ENCODE data around the gene SDC1. TPM values are rescaled to one million over a fixed set of nuclear protein-coding genes. Genes with fewer than 3 reads are reported as not detected.
A peak's percentile ranks its signal among the peaks of the same experiment; 100 is the strongest.

SDC1 gene
- total RNA-seq, 3 donors from 2014 or later: 65.3 to 170 (median 162) TPM

DNA sequence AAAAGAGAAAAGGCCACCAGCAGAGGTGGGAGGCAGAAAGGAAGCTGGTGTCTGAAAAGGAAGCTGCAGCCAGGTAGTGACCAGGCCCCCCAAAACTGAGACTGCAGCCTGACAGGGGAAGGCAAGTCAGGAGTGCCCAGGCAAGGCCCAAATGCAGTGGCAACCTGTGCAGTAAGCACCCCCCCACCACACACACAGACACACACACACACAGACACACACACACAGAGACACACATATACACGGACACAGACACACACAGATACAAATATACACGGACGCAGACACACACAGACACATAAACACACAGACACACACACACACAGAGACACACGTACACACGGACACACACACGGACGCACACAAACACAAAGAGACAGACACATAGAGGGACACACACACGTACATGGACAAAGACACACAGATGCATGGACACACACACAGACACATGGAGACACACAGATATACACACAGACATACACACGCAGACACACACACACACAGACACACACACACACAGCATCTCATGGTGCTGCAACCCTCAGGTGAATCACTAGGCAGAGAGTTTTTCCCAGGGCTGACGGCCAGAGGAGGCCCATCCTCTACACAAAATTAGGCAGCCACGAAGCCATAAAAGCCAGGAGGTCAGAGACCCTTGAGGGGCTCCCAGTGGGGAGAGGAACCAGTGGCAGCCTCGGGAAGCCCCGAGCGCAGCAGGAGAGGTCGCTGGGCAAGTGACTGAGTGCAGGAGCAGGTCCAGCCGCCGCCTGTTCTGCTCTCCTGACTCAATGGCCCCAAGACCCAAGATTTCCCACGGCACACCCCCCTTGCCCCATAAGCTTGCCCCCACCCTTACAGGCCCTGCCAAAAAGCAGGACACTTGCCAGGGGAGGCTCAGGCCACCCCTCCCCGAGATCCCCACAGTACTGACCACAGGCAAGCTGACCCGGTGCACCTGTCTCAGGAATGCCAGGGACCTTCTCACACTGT is 6.3 kb downstream of the SDC1 start:
- DNase-seq: peak in 2 of 3 donors; percentile 14 to 43
- ATAC-seq: no peak
- TF ChIP-seq, protein P1, sequence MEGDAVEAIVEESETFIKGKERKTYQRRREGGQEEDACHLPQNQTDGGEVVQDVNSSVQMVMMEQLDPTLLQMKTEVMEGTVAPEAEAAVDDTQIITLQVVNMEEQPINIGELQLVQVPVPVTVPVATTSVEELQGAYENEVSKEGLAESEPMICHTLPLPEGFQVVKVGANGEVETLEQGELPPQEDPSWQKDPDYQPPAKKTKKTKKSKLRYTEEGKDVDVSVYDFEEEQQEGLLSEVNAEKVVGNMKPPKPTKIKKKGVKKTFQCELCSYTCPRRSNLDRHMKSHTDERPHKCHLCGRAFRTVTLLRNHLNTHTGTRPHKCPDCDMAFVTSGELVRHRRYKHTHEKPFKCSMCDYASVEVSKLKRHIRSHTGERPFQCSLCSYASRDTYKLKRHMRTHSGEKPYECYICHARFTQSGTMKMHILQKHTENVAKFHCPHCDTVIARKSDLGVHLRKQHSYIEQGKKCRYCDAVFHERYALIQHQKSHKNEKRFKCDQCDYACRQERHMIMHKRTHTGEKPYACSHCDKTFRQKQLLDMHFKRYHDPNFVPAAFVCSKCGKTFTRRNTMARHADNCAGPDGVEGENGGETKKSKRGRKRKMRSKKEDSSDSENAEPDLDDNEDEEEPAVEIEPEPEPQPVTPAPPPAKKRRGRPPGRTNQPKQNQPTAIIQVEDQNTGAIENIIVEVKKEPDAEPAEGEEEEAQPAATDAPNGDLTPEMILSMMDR (IDR thresholded peaks at IDR 0.05): no peak
- Histone ChIP-seq H3K4me1 (ENCODE audit: low read depth) (peaks cover 50% of the 10 kb centered on the region), H3K9me3 (no peaks in the 10 kb centered on the region), H3K36me3 (ENCODE audit: low read depth) (no peaks in the 10 kb centered on the region), H3K4me3 (no peak overlapping the region)
- intact Hi-C loops (cut with DNase I, micrococcal nuclease): no loop called here

DNA sequence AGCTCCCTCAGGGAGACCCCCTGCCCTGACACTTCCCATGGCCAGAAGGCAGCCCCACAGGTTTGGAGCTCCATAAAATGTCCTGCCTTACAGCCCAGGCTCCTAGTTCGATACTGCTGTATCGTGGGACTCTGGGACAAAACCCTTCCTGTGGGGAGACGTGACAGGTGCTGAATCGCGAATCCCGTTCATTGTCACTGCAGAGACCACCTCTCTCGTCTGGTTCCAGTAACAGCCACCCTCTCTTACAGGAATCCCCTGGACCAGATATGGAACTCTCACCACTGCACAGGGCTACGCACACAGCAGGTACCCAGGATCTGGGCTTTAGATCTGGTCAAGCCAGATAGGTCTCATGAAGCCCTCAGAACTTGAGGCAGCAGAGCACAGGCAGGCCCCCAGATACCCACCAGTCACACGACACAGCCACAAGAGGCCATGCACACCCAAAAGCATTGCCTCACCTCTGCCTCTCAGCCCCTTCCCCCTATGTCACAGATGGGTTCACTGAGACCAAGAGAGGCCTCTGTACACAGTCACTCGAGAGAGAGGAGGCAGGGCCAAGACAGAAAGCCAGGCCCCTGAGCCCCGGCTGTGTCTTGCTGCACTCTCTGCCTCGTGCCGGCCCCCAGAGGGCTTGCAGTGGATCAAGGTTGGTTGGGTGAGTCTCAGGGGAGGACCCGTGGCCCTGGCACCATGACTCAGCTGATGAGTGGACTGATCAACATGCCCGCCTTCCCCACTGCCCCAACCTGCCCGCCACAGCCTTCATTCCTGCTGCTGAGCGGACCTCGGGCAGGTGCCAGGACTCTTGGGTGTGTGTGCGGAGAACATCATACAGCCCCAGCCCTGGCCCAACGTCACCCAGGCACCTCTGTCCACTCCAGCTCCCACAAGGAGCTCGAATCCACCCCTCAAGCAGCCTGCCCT is 7.6 kb downstream of the SDC1 start:
- ATAC-seq: no peak
- Histone ChIP-seq H3K9me3 (no peaks in the 10 kb centered on the region), H3K4me1 (ENCODE audit: low read depth) (peaks cover 42% of the 10 kb centered on the region), H3K4me3 (no peak overlapping the region), H3K36me3 (ENCODE audit: low read depth) (no peaks in the 10 kb centered on the region)
- DNase-seq: peak in 2 of 3 donors; percentile 33 to 49
- intact Hi-C loops (cut with DNase I, micrococcal nuclease): no loop called here
- TF ChIP-seq, protein P1 (IDR thresholded peaks at IDR 0.05): no peak

DNA sequence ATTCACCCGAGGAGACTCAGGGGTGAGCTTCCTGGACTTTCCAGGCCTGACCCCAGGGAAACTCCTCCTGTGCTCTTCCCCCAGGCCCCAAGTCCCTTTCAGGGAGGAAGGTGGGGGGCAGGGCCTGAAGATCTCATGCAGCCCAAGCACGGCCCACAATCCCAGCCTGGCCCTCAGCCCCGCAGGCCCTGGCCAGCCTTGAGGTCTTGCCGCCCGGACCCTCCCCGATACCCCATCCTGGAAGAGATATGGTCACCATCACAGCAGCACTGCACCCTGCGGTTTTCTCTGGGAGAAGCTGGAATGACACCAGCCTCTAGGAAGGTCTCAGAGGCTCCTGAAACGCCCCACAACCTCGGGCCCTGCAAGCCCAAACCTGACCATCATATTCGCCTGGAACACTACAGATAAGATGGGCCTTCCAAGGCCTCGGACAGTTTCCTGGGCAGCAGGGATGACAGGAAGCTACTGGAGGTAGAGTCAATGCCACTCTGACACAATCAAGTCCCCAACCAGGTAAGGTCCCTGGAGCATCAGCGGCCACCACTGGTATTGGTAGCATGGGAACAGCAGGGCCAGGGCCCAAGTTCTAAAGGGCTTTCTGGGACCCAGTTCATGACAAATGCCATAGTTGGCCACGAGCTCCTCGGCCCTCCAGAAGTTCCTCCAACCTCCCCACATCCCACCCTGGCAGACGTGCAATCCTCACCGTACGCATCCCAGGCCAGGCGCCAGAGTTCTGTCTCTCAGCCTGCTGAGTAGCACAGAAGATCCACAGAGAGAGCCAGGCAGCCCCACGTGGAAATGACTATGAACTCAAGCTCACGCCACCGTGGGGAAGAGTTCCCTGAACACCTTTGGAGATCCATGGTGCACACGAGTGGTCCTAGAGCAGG is 8.6 kb downstream of the SDC1 start:
- intact Hi-C loops (cut with DNase I, micrococcal nuclease): no loop called here
- no peak for ATAC-seq
- H3K9me3 ChIP-seq: no peaks in the 10 kb centered on the region
- H3K36me3 ChIP-seq (ENCODE audit: low read depth): no peaks in the 10 kb centered on the region
- peak in 2 of 3 donors; percentile 26 to 37 for DNase-seq
- peaks cover 36% of the 10 kb centered on the region for H3K4me1 ChIP-seq (ENCODE audit: low read depth)
- TF ChIP-seq, protein P1 (IDR thresholded peaks at IDR 0.05): no peak
- no peak overlapping the region for H3K4me3 ChIP-seq

DNA sequence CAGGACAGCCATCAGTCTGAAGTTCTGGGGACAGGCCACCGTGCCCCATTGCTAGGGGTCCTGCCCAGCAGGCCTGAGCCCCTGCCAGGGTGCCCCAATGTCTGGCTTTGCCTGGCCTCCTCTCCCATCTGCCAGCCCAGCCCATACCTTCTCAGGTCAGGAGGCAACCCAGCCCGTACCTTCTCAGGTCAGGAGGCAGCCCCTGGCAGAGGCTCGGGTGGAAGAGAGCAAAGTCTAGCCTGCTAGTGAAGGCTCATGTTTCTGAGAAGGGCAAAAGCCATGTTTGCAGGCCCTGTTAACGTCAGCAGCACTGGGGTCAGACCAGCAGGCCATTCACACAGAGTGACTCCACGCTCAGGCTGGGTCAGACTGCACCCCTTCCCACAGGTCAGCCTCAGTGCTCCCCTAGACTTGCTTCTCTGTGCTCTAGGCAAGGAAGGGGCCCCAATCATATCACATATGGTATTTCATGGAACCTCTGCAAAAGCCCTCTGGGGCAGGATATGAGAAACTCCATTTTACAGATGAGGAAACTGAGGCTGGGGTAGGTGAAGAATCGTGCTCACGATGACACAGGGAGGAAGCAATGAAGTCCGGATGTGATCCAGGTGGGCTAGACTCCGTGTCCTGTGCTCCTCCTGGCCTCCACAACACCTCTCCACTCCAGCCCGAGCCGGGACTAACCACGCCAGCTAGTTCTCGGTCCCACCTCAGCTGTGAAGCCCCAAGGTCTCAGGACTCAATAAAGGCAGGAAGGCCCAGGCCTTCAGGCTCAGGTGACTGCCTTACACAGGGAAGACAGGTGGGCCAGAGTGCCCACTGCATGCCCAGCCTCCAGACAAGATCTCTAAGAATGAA is 9.5 kb downstream of the SDC1 start:
- DNase-seq (peak in 2 of 3 donors; percentile 54 to 59), ATAC-seq (peak; percentile 59)
- Histone ChIP-seq H3K36me3 (ENCODE audit: low read depth) (no peaks in the 10 kb centered on the region), H3K4me1 (ENCODE audit: low read depth) (peaks cover 36% of the 10 kb centered on the region), H3K4me3 (no peak overlapping the region), H3K9me3 (no peaks in the 10 kb centered on the region)
- TF ChIP-seq, protein P1 (IDR thresholded peaks at IDR 0.05): no peak
- intact Hi-C loops (cut with DNase I, micrococcal nuclease): no loop called here

All from mucosa of descending colon (tissue), 3 donors.